GM12892 (cell line): ENCODE results near the gene ALPP.

Experiments used
- POLR2AphosphoS5 ChIP-seq: IDR thresholded peaks from 2 replicates; pipeline ENCODE4 v1.6.1; 2011; ENCODE audit warnings: low read depth, low read length, control low read depth
- TAF1 ChIP-seq: IDR thresholded peaks from 2 replicates; pipeline ENCODE4 v1.6.1; 2011; ENCODE audit warnings: low read depth, mild to moderate bottlenecking, control low read depth, low read length, borderline replicate concordance

DNA sequence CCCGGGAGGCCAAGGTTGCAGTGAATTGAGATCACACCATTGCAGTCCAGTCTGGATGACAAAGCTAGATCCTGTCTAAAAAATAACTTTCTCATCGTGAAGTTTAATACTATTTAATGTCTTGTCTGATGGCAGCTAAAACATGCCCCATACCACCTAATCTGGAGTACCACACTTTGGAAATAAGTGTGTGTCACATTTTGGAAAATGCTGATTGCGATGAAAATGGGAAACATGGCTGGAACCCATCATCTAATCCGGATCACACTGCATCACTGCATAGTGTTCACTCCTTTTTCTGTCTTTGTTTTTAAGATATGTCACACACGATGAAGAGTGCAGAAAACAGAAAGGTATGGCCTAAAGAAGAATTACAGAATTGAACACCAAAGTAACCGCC, 31.2 kb upstream of the ALPP start:
- TF ChIP-seq POLR2AphosphoS5 = no peak
- TF ChIP-seq TAF1 = no peak
